GM19324 (cell line): ENCODE data around the gene RYK.

ENCODE experiments used
- ATAC-seq: cut with Tn5 transposase; IDR thresholded peaks from one replicate; pipeline ENCODE4 v1.9.1; 2021; ENCODE audit warnings: mild to moderate bottlenecking, moderate library complexity; ENCODE audit not compliant: unreplicated experiment, low FRiP score

The RYK gene

DNA sequence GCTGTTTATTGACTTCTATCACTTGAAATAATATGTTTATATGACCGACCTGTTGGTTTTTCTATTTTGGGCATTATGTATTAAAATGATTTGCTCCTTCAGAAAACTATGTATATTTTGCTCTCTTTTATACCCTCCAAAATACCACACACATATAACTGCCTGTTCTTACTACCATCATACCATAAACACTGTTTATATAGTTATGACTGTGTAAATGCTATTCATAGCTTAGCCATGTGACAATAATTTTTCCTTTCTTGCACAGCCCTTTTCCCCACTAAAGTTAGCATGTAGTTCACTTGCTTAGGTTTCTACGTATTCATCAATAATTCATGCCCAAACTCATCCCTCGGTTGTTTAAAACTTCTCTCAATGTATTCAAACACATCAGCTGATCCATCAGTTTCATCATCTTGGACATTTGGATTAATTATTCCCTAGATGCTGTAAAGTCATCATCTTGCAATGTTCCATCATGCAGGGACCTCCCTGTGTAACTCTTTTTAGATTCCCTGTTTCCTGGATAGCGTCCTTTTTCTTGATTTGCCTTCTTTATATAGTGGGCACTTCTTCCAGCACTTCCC, 8.2 kb upstream of the RYK start:
- no peak for ATAC-seq

DNA sequence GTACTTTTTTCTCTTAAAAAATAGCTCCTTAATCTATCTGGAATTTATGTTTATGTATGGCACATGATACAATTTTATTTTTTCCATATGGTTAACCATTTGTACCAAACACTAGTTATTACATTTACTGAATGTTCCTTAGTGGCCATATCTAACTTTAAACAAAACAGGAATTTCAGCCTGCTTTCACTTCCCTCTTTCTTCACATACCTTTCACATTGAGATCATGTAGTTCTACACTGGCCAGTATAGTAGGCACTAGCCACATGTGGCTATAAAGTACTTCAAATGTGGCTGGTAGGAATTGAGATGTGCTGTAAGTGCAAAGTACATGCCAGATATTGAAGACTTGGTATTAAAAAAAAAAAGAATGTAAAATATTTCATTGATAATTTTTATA, 4.7 kb upstream of the RYK start:
- no peak for ATAC-seq

DNA sequence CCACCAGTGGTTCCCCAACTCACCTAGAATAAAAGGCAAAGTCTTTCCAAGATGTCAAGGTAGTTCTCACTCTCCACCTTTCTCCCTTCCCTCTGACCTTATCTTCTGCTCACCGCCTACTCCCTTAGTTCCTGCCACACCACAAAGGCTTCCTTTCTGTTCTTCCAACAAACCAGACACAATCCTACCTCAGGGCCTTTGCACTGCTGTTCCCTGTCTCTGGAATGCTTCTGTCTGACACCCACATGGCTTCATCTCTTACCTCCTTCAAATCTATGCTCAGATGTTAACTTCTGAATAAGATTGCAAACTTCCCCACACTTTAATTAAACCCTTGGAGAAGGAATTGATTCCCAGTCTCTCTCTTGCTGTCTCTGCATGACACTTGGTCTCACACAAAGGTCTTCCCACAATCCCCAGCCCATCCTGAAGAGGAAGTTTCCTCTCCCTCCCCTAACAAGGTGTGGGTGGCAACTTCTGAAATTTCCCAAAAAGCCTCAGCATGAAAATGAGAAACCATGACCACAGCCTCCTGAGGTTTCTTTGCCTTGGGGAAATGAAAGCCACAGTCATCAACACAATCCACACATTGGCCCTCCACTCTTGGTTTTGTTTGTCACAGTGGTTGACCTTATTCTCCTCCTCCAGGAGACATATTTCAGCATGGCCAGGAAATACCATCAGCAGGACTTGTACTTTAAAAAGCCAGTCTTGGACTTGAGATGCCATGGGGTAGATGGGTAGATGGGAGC, 3.0 kb upstream of the RYK start:
- ATAC-seq, result no peak

DNA sequence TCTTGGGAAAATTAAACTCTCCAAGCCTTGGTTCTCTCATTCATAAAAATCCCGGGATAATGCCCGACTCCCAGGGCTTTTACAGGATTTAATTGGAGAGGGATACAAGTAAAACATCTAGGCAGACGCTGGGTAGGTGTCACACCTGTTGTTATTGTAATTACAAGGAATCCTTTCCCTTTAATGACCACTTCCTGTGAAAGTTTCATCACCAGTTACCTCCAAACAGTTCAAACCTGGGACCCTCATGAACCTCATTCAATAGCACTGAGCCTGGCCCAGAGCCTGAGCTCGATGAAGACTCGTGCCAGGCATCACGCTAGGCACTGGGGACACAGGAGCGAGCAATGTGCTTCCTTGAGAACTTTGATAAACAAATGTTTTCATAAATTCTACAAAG, 2.1 kb upstream of the RYK start:
- ATAC-seq, result no peak

DNA sequence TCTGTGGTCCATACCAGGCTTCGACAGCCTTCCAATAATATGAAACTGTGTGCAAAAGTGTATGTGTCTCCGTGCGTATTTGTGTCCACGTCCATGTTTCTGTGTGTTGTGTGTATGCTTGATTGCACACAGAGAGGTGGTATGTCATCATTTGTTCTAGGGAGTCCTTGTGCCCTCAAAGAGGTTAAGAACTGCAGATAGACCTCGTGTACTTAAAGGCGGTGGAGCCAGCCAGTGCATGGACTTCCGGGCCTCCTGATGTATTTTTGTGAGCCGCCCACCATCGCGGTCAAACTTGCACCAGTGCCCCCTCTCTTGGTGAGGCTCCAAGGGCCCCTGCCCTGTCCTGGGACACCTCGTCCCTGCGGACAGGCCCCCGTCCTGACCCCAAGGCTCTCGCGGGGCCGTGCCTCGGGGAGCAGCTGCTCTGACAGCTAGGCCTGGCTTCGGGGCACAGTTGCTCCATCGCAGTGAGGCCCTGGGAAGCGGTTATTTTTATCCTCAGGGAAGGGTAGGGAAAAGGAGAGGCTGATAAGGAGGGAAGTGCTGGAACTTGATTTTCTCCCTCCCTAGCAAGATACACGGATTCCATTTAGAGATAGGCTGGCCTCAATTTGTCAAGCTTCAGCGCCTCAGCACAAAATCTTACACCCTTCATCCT, 1.2 kb upstream of the RYK start:
- ATAC-seq, result no peak

DNA sequence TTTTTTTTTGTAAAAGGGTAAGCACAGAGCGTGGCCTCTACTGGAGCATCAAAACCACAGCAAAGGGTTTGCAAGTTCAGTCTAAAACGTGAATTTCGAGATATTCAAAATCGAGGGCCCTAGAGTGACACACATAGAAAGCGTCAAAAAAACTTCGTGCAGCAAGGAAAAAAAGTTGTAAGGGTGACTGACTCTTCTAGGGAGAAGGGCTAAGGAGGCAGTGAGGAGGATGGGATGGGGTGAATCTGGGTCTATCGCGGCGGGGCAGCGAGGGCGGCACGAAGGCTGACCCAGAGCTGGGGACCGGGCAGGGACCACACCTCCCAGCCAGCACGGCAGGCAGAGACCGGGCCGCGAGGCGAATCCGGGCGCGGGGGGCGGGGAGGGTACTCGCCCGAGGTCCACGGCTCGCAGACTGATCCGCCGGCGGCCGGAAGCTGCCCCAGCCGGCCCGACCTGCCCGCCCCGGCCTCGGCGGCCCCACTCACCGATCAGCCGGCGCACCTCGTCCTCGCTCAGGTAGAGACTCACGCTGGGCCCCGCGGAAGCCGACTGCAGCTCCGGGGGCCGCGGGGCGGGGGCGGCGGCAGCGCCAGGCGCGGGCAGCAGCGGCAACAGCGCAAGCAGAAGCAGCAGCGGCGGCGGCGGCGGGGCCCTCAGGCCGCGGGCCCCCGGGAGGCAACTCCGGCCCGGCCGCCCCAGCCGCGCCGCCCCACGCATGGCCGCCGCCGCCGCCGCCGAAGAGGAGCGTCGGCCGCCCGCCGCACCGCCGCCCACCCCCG, 533 bp downstream of the RYK start:
- peak; percentile 63 for ATAC-seq

DNA sequence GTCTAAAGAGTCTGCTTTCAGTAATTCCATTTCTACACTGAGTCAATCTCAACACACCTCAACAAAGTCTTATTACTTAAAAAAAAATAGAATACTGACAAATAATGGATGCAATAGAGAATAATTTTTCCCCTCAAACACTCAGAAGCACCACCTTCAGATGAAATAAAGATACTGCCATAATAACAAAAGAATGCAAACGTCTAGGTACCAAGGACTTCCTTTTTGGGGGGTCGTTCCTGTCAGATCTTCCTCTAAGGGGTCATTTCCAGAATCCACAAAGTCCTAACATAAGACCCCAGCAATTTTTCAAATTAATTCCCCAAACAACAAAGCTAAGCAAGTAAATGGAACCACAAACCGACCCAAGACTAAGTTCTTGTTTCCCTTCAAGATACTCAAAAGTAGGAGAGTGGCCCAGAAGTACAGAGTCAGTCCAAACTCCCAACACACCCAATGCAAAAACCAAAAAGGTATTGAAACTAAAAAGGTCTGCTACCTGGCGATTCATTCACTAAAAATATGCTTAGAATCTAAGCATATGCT, 1.3 kb downstream of the RYK start:
- no peak for ATAC-seq

DNA sequence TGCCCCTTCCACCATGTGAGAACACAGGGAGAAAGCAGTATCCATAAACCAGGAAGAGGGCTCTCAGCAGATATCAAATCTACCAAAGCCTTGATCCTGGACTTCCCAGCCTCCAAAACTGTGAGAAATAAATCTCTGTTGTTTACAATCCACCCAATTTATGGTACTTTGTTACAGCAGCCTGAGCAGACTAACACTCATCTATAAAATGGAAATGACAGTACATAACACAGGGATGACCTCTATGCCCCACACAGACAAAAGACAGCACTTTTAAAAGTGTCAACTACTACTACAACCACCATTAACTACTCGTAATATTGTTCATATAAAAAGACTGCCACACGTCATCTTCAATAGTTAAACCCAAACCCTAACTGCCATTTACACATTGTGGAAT, 5.7 kb downstream of the RYK start:
- no peak for ATAC-seq

DNA sequence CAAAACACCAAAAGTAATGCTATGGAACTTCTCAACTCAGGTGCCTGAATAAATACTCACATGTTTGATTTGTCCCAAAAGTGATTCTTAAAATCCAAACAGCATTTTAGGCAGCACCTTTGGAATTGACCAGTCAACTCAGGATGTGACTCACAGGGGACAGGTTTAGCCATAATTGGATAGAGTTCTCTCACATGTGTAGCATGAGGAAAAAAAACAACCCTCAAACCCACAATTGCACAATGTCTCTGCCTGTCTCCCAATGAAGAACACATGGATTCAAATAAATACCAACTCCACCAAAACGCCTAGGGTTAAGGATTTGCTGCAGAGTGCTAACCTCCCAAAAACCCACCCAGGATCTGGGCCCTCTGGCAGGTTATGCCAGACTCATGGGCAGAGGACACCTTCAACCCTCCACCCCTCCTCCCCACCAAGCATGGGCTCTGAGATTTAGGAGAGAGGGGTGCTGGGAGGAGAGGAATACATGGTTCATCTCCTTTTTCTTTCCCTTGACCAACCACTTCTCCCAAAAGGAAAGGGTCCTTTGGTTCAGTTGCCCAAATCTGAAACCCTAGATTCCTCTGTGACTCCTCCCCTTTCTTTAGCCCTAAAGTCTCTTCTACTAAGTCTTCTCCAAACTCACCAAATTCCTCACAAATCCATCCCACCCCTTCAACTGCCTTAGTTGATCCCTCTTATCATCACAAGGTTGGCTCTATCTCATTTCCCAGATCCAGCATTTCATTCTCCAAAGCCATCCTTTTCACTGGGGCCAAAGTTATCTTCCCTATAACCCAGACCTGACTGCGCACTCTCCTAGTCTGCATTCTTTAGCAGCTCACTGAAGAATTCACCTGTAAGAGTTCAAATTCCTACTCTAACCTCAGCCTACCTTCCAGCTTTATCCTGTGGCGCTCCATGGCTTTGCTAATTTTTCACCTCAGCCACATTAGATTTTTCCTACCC, 7.7 kb downstream of the RYK start:
- ATAC-seq, result no peak

DNA sequence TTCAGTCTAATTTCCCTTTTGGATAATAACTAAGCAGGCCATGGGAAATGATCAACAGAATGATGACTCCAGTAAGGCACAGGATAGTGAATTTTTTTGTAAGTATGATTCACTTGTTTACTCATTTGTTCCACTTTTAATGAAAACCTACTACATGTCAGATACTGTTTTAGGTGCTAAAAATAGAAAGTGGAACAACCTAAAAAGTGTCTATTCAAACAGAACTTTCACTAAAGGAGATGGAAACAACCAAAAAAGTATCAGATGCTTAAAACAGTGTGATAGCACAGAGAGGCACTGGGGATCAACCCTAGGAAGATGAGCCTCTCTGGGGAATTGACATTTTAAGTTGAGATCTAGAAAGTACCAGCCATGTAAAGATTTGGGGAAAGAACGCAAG, 11.1 kb downstream of the RYK start:
- ATAC-seq, result no peak

DNA sequence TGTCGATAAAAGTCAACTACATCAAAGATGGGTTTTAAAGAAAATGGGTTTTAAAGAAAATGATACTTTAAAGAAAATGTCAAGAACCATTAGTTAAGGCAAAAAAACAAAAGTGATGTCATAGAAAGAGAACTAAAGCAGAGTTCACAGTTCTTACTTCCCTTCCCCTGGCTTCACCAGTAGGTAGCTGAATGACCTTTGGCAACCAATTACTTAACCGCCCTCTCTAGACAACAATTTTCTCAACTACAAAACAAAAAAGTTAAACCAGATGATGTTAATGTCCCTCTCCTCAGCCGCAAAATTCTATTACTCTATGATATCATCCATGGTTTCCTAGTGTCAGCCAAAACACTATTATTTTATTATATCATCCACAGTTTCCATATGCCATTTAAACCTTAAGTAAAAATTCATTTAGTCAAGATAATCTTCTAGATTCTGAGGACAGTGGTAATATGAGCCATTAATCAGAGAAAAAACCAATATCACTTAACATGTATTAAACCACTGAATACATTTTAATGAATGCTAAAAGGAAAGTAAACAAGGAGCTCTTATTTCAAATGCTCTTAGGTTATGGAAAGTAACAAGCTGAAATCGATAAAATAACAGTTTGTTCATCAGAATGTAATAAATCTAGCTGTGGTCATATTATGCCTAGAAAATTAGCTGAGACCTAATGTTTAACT, 13.1 kb downstream of the RYK start:
- ATAC-seq, result no peak

DNA sequence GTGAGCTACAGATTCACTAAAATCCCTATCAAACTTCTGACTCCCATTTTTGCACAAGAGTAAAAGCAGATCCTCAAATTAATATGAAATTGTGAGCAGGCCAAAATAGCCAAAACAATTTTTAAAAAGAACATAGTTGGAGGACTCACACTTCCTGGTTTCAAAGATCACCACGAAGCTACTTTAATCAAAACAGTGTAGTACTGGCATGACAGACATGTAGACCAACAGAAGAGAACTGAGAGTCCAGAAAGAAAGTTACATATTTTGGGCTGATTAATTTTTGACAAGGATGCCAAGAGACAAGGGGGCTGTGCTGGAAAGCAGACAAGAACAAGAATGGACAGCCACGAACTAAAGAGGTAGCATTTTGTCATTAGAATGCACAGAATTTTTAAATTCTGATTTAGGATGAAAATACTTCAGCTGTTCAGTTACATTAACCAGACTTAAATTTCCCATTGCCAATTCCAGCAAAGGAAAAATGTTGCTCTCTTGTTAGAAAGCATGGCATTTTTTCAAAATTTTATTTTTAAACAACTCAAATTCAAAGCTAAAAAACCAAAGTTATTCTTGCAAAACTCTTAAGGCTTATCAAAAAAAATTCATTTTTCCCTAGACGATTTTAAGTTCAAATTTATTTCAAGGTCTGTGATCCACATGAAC, 14.0 kb downstream of the RYK start:
- ATAC-seq, result peak; percentile 61

DNA sequence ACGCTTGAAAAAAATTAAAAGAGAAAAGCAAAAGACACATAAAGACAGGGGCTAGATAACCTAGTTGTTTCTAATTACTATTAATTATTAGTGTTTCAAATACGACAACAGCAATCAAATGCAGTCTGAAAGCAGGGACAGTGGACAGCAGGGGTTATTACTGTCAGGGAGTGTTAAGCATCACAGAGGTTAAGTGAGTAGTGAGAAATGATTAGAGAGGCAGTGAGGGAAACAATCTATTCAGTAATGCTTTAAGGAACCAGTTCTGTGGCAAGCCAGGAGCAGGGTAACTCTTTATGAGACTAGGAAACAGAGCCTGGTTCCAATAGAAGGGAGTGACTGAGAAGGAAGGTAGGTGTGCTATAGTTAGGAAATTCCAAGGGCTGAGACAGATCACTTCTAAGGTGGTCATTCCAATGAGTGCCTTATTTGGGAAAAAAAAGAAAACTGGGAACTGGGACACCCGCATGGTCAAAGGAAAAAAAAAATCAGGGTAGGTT, 15.0 kb downstream of the RYK start:
- no peak for ATAC-seq

DNA sequence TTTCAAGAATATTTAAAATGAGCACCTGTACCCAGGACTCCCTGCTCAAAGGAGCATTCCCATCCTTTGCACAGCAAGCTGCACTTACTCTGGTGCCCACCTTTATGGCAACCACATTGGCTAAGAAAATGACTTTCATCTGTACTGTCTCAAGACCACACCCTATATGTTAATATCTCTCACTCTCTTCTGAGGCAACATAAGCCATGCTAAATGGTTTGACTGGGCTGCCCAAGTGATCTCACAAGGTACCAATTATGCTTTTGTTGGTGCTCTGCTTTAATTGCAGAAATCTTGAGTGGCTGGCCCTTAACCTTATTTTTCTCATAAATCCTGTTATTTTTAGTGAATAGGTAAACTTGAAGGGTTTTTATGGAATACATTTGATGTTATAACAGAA, 17.7 kb downstream of the RYK start:
- no peak for ATAC-seq

DNA sequence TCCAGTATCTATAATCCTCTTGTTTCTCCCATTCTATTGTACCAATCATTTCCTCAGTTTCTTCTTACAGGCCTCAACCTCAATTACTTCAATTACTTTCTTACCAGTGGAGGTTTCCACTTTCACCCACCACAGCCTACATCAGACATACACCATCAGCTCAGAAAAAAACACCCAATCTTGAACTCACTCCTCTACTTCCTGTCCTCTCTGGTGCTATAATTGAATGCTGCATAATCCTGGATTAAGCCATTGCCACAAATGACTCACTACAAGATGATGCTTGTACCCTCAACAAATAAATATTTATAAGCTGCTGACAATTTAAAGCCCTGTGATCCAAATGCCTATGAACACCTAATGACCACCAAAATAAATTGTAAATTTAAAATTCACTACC, 18.5 kb downstream of the RYK start:
- ATAC-seq, result no peak

DNA sequence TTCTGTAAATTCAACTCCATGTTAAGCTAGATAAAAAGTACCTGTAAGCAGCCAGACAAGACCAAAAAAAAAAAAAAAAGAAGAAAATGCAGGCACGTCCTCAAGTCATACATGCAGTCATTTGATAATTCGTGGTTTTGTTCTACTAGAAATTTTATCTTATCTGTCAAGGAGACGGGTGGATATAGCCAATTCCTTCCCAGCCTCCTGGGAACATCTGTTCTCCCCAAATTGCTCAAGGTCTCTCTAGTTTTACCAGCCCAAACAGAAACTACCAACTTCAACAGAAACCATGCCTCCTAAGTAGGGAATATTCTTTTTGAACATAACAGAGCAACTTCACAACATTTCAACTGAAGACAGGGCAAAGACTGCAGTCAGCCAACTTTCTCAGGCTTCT, 19.5 kb downstream of the RYK start:
- ATAC-seq, result no peak

DNA sequence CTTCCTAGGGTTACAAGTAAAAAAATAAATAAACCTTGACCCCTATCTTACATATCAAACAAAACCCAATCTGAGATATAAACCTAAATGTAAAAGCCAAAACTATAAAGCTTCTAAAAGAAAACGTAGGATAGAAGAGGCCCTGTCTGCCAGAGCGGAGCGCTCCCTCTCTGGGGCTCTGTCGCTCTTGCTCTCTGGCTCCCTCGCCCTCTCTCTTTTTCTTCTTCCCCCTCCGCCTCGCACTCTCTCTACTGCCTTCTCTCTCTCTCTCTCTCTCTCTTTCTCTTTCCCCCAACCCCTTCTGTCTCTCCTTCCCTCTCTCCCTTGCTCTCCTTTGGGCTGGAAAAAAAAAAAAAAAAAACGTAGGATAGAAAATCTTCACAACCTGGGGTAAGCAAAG, 21.6 kb downstream of the RYK start:
- no peak for ATAC-seq

DNA sequence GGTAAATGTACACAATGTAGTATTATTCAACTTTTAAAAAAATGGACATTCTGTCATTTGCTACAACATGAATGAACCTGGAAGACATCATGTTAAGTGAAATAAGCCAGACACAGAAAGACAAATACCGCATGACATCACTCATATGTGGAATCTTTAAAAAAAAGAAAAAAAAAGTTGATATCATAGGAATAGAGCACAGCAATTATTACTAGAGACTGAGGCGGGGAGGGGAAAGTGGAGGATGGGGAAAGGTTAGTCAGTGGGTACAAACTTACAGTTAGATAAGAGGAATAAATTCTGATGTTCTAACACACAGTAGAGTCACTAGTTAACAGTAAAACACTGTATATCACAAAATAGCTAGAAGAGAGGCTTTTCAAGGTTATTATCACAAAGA, 22.2 kb downstream of the RYK start:
- no peak for ATAC-seq

DNA sequence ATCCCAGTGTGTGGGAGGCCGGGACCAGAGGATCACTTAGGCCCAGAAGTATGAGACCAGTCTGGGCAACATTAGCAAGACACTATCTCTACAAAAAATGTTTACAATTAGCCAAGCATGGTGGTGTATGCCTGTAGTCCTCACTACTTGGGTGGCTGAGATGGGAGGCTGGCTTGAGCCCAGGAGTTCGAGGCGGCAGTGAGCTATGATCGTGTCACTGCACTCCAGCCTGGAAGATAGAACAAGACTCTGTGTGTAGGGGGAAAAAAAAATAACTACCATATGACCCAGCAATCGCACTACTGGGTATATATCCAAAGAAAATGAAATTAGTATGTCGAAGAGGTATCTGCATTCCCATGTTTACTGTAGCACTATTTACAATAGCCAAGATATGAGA, 22.6 kb downstream of the RYK start:
- ATAC-seq, result no peak
